Gastroesophageal sphincter (tissue), 4 donors: ENCODE results near the gene FER. TPM values are rescaled to one million over a fixed set of nuclear protein-coding genes. Genes with fewer than 3 reads are reported as not detected.

ENCODE experiments used
- ATAC-seq: fragments of 150-250 bp; one replicate; pipeline ENCODE4 v1.9.1; 2016; ENCODE audit warnings: mild to moderate bottlenecking, moderate library complexity
- H3K27ac ChIP-seq, 4 donors: fragments of 200-600 bp; sonication (generic) in 3 of 4; 1 replicate in 3 of 4; 2 replicates in 1 of 4; pipeline ENCODE4 v1.5.1; 2016 to 2019
- H3K27me3 ChIP-seq: fragments of 200-600 bp; sonication (generic); one replicate; pipeline ENCODE4 v1.5.1; 2019
- H3K36me3 ChIP-seq, 2 donors: fragments of 200-600 bp; sonication (generic); one replicate each; pipeline ENCODE4 v1.5.1; 2019; ENCODE audit warnings: control low read depth in 1 of 2
- H3K4me1 ChIP-seq, 3 donors: fragments of 200-600 bp; sonication (generic); 1 replicate in 2 of 3; 2 replicates in 1 of 3; pipeline ENCODE4 v1.5.1; 2016 to 2019; ENCODE audit warnings: control low read depth in 2 of 3
- H3K4me3 ChIP-seq, 2 donors: fragments of 200-600 bp; sonication (generic); one replicate each; pipeline ENCODE4 v1.5.1; 2019; ENCODE audit warnings: mild to moderate bottlenecking in 1 of 2, moderate library complexity in 1 of 2
- H3K9me3 ChIP-seq, 3 donors: fragments of 200-600 bp; sonication (generic); one replicate each; pipeline ENCODE4 v1.5.1; 2017 to 2019; ENCODE audit warnings: control low read depth in 2 of 3
- EP300 ChIP-seq: sonication (generic); formaldehyde crosslinking; IDR thresholded peaks from one replicate; pipeline ENCODE4 v1.6.1; 2017; ENCODE audit warnings: antibody characterized with exemption, mild to moderate bottlenecking
- POLR2A ChIP-seq, 2 donors: fragments of 450-650 bp; IDR thresholded peaks; one replicate each; pipeline ENCODE4 v1.6.1; 2017; ENCODE audit warnings: antibody characterized with exemption in 2 of 2, mild to moderate bottlenecking in 2 of 2, moderate library complexity in 1 of 2
- POLR2AphosphoS5 ChIP-seq: sonication (generic); formaldehyde crosslinking; IDR thresholded peaks from one replicate; pipeline ENCODE4 v1.6.1; 2017; ENCODE audit warnings: antibody characterized with exemption
- WGBS, 2 donors: methylation state at CpG; one replicate each; pipeline ENCODE4 v1.1.5; 2018; ENCODE audit warnings: low coverage in 1 of 2; 5-methylcytosine and 5-hydroxymethylcytosine counted together
- total RNA-seq, 4 donors: library from RNA; depleted of rRNA; stranded (reverse); fragments of >200 nt; gene quantifications; one replicate each; pipeline ENCODE4 v1.1.0, GENCODE V29; 2016
- TF ChIP-seq, protein P1 (sequence below), 4 experiments: fragments of 200-600 bp in 2 of 4; fragments of 450-650 bp in 2 of 4; sonication (generic) in 1 of 4; IDR thresholded peaks; one replicate each; pipeline ENCODE4 v1.5.1; 2017 to 2019; ENCODE audit warnings: antibody characterized with exemption in 4 of 4, mild to moderate bottlenecking in 2 of 4, moderate library complexity in 2 of 4

Gene FER
- total RNA-seq, 4 donors from 2014 or later = 23.2 to 45.3 (median 32.5) TPM

- WGBS, 2 donors = 97 to 98% methylated on average over 3 of the region's 3 CpGs
- Histone ChIP-seq H3K27ac (no peak overlapping the region), H3K36me3 (peaks cover 0 to 7% of the 10 kb centered on the region in 2 donors), H3K27me3 (no peaks in the 10 kb centered on the region), H3K4me1 (no peaks in the 10 kb centered on the region), H3K4me3 (no peak overlapping the region), H3K9me3 (no peaks in the 10 kb centered on the region)
- no peak for ATAC-seq
- TF ChIP-seq EP300 (no peak), POLR2A (IDR thresholded peaks at IDR 0.05) (no peak), POLR2AphosphoS5 (no peak)
- TF ChIP-seq, protein P1, sequence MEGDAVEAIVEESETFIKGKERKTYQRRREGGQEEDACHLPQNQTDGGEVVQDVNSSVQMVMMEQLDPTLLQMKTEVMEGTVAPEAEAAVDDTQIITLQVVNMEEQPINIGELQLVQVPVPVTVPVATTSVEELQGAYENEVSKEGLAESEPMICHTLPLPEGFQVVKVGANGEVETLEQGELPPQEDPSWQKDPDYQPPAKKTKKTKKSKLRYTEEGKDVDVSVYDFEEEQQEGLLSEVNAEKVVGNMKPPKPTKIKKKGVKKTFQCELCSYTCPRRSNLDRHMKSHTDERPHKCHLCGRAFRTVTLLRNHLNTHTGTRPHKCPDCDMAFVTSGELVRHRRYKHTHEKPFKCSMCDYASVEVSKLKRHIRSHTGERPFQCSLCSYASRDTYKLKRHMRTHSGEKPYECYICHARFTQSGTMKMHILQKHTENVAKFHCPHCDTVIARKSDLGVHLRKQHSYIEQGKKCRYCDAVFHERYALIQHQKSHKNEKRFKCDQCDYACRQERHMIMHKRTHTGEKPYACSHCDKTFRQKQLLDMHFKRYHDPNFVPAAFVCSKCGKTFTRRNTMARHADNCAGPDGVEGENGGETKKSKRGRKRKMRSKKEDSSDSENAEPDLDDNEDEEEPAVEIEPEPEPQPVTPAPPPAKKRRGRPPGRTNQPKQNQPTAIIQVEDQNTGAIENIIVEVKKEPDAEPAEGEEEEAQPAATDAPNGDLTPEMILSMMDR (IDR thresholded peaks at IDR 0.05) = no peak
These were observed 162.9 kb downstream of the FER start for GRCh38 chr5:108910627-108911026.

GRCh38 chr5:108911055-108911454, 163.4 kb downstream of the FER start:
- TF ChIP-seq POLR2AphosphoS5 (no peak), EP300 (no peak), POLR2A (IDR thresholded peaks at IDR 0.05) (no peak)
- TF ChIP-seq, protein P1 (IDR thresholded peaks at IDR 0.05) = no peak
- no peak overlapping the region for H3K27ac ChIP-seq
- H3K36me3 ChIP-seq = peaks cover 0 to 7% of the 10 kb centered on the region in 2 donors
- H3K4me3 ChIP-seq = no peak overlapping the region
- WGBS, 2 donors = 96 to 98% methylated on average over 3 of the region's 3 CpGs
- H3K27me3 ChIP-seq = no peaks in the 10 kb centered on the region
- no peak for ATAC-seq
- no peaks in the 10 kb centered on the region for H3K4me1 ChIP-seq
- H3K9me3 ChIP-seq = no peaks in the 10 kb centered on the region

GRCh38 chr5:108917596-108917995, 169.9 kb downstream of the FER start:
- H3K27ac ChIP-seq = no peak overlapping the region
- peaks cover 0 to 6% (median 0%) of the 10 kb centered on the region in 3 donors for H3K4me1 ChIP-seq
- no peak for TF ChIP-seq EP300
- no peak for TF ChIP-seq POLR2AphosphoS5
- TF ChIP-seq POLR2A (IDR thresholded peaks at IDR 0.05) = no peak
- TF ChIP-seq, protein P1 (IDR thresholded peaks at IDR 0.05) = no peak
- no peaks in the 10 kb centered on the region for H3K36me3 ChIP-seq
- H3K27me3 ChIP-seq = no peaks in the 10 kb centered on the region
- H3K4me3 ChIP-seq = no peak overlapping the region
- no peak for ATAC-seq
- H3K9me3 ChIP-seq = no peaks in the 10 kb centered on the region

- no peaks in the 10 kb centered on the region for H3K27me3 ChIP-seq
- no peak overlapping the region for H3K4me3 ChIP-seq
- WGBS, 2 donors = 83 to 92% methylated on average over 1 to 2 of the region's 2 CpGs
- H3K4me1 ChIP-seq = peaks cover 0 to 6% (median 0%) of the 10 kb centered on the region in 3 donors
- TF ChIP-seq, protein P1 (IDR thresholded peaks at IDR 0.05) = peak; percentile 14 to 40 (median 24)
- no peak for TF ChIP-seq POLR2AphosphoS5
- TF ChIP-seq POLR2A (IDR thresholded peaks at IDR 0.05) = no peak
- ATAC-seq = no peak
- no peaks in the 10 kb centered on the region for H3K36me3 ChIP-seq
- H3K27ac ChIP-seq = no peak overlapping the region
- no peaks in the 10 kb centered on the region for H3K9me3 ChIP-seq
These were observed 172.1 kb downstream of the FER start for GRCh38 chr5:108919591-108920326.

- Histone ChIP-seq H3K4me1 (peaks cover 0 to 6% (median 4%) of the 10 kb centered on the region in 3 donors), H3K9me3 (no peaks in the 10 kb centered on the region), H3K27ac (no peak overlapping the region), H3K27me3 (no peaks in the 10 kb centered on the region), H3K36me3 (no peaks in the 10 kb centered on the region), H3K4me3 (no peak overlapping the region)
- WGBS, 2 donors = 94 to 95% methylated on average over 3 of the region's 3 CpGs
- TF ChIP-seq EP300 (no peak), POLR2A (IDR thresholded peaks at IDR 0.05) (no peak), POLR2AphosphoS5 (no peak)
- TF ChIP-seq, protein P1 (IDR thresholded peaks at IDR 0.05) = no peak
- no peak for ATAC-seq
These were observed 176.8 kb downstream of the FER start for GRCh38 chr5:108924457-108924961.
